ENCODE results near the gene APBB1IP. TPM values are rescaled to one million over a fixed set of nuclear protein-coding genes. Genes with fewer than 3 reads are reported as not detected.
A peak's percentile ranks its signal among the peaks of the same experiment; 100 is the strongest.

Gene APBB1IP
- total RNA-seq, 1 experiment from 2014 or later, result 0.22 TPM

DNA sequence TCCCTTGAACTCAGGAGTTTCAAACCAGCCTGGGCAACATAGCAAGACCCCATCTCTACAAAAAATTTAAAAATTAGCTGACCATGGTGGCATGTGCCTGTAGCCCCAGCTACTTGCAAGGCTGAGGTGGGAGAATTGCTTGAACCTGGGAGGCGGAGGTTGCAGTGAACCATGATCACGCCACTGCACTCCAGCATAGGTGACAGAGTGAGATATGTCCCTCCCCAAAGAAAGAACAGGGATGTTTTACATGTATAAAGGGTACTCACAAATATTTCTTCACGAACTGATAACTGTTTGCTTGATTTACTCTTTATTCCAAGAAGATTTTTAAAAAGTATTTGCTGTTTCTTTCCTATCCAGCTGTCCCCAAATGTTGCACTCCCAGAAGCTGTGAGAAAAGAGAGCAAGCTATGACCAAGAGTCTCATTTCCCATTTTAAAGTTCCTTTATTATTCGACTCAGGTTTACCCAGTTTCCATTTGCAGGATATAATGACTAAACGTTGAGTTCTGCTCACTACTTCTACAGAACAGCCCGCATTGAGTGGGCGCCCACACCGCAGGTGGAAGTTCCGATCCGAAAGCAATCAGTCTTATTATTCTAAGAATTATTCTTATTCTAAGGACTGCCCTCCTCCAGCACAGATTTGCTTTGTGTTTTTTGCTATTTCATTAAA lies 90.7 kb downstream of the APBB1IP start:
- H3K36me3 Mint-ChIP-seq, result no peaks in the 10 kb centered on the region
- H3K27ac Mint-ChIP-seq, result no peak overlapping the region
- CTCF ChIA-PET, result interaction anchor here (1.6 kb wide), 1 partner anchor 25 kb away, joined by 4 read pairs; no protein-coding TSS in a partner anchor
- H3K4me3 Mint-ChIP-seq, result no peak overlapping the region
- TF ChIP-seq ATF1 (CRISPR knock-in tag; IDR thresholded peaks at IDR 0.05) (no peak), USF2 (CRISPR knock-in tag; IDR thresholded peaks at IDR 0.05) (no peak), FOXP1 (CRISPR knock-in tag; IDR thresholded peaks at IDR 0.05; ENCODE audit: borderline replicate concordance) (no peak), MXD4 (CRISPR knock-in tag; IDR thresholded peaks at IDR 0.05; ENCODE audit: borderline replicate concordance) (no peak), ATF3 (CRISPR knock-in tag; conservative IDR thresholded peaks at IDR 0.05) (no peak), ESRRA (CRISPR knock-in tag; IDR thresholded peaks at IDR 0.05; ENCODE audit: borderline replicate concordance) (no peak), ZNF121 (CRISPR knock-in tag; IDR thresholded peaks at IDR 0.05) (no peak; the same call in 1 of the 2 replicates), SMAD3 (CRISPR knock-in tag; IDR thresholded peaks at IDR 0.05; ENCODE audit: borderline replicate concordance) (no peak), CBFB (CRISPR knock-in tag; IDR thresholded peaks at IDR 0.05; ENCODE audit: low read depth) (no peak), IRF2 (CRISPR knock-in tag; IDR thresholded peaks at IDR 0.05; ENCODE audit: borderline replicate concordance, low read depth) (no peak), JUN (CRISPR knock-in tag; IDR thresholded peaks at IDR 0.05) (no peak), AFF4 (CRISPR knock-in tag; IDR thresholded peaks at IDR 0.05; ENCODE audit: borderline replicate concordance) (no peak), ERG (CRISPR knock-in tag; IDR thresholded peaks at IDR 0.05) (no peak), GABPB1 (CRISPR knock-in tag; IDR thresholded peaks at IDR 0.05) (no peak)
- peaks cover 5% of the 10 kb centered on the region; the same call in 1 of the 2 replicates for H3K4me1 Mint-ChIP-seq
- no peaks in the 10 kb centered on the region for H3K27me3 Mint-ChIP-seq (ENCODE audit: low read depth)
- H3K9me3 Mint-ChIP-seq, result no peaks in the 10 kb centered on the region
- DNase-seq (ENCODE audit: low spot score) (no peak), ATAC-seq (no peak)
- POLR2A ChIA-PET, result no interaction called here

DNA sequence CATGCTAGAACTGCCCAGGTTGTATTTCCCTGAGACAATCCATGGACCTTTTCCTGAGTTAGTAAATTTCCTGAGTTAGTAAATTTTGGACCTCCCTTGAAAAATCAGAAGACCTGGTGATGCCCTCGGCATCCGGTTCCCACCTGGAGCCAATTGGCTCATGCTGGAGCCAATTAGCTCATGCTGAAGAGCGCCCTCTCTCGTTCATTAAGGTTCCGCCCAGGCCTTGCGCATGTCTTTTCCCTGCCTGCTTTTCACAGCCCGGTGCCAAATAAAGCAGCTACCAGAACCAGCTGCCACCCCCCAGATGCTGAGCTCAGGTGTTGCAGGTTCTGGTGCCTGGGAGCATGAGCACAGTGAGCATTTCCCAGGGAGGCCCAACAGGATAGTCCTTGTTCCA lies 96.2 kb downstream of the APBB1IP start:
- DNase-seq (ENCODE audit: low spot score) (peak; percentile 75), ATAC-seq (peak; percentile 99)
- ChIA-PET CTCF (interaction anchor here (0.6 to 1.9 kb wide), 40 partner anchors 10 to 454 kb away, joined by 3 to 27 read pairs (median 4); no protein-coding TSS in a partner anchor), POLR2A (no interaction called here)
- H3K27me3 Mint-ChIP-seq (ENCODE audit: low read depth), result no peaks in the 10 kb centered on the region
- no peak overlapping the region for H3K27ac Mint-ChIP-seq
- 0 out of 2 replicates have a peak, but pooled peaks cover 3% of the 10 kb centered on the region for H3K4me1 Mint-ChIP-seq
- H3K9me3 Mint-ChIP-seq, result no peaks in the 10 kb centered on the region
- no peaks in the 10 kb centered on the region for H3K36me3 Mint-ChIP-seq
- H3K4me3 Mint-ChIP-seq, result no peak overlapping the region
- TF ChIP-seq CTCF (IDR thresholded peaks at IDR 0.05) (peak; percentile 59; the same call in 1 of the 2 replicates), CREB1 (CRISPR knock-in tag; IDR thresholded peaks at IDR 0.05) (no peak), SP1 (CRISPR knock-in tag; conservative IDR thresholded peaks at IDR 0.05) (no peak), NR3C1 (CRISPR knock-in tag; conservative IDR thresholded peaks at IDR 0.05; ENCODE audit: low read depth) (no peak), JUN (CRISPR knock-in tag; IDR thresholded peaks at IDR 0.05) (no peak), USF2 (CRISPR knock-in tag; IDR thresholded peaks at IDR 0.05) (no peak), FOXK1 (CRISPR knock-in tag; IDR thresholded peaks at IDR 0.05) (no peak), MAX (CRISPR knock-in tag; IDR thresholded peaks at IDR 0.05) (0 out of 2 replicates have a peak, but pooled peaks have one; percentile 27), CBFB (CRISPR knock-in tag; IDR thresholded peaks at IDR 0.05; ENCODE audit: low read depth) (no peak), ZMAT4 (CRISPR knock-in tag; IDR thresholded peaks at IDR 0.05) (no peak)
- TF ChIP-seq, protein P1, sequence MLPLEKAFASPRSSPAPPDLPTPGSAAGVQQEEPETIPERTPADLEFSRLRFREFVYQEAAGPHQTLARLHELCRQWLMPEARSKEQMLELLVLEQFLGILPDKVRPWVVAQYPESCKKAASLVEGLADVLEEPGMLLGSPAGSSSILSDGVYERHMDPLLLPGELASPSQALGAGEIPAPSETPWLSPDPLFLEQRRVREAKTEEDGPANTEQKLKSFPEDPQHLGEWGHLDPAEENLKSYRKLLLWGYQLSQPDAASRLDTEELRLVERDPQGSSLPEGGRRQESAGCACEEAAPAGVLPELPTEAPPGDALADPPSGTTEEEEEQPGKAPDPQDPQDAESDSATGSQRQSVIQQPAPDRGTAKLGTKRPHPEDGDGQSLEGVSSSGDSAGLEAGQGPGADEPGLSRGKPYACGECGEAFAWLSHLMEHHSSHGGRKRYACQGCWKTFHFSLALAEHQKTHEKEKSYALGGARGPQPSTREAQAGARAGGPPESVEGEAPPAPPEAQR (CRISPR knock-in tag; IDR thresholded peaks at IDR 0.05), result no peak
